Endothelial cell of umbilical vein (primary cell): ENCODE data around the gene EIF4A3. TPM values are rescaled to one million over a fixed set of nuclear protein-coding genes. Genes with fewer than 3 reads are reported as not detected.

Experiments
- BruUV-seq: library from RNA; stranded (reverse); fragments of 400-500 nt; replicated peaks from 2 replicates; lab custom pipeline; 2021; lab: Mats Ljungman, UMichigan
- CTCF ChIA-PET: fragments of 300-600, 350-600 bp; sonication (Branson Sonifier 250); formaldehyde crosslinking; loops from one replicate; lab custom pipeline; 2021; ENCODE audit warnings: antibody characterized with exemption, inconsistent platforms; lab: Charles Lee
- POLR2A ChIA-PET: fragments of 300-600, 350-600 bp; sonication (Branson Sonifier 250); formaldehyde crosslinking; loops from one replicate; lab custom pipeline; 2021; ENCODE audit warnings: antibody characterized with exemption, inconsistent platforms; lab: Charles Lee
- DNase-seq: peaks from one replicate; pipeline ENCODE4 v3.0.0-alpha.2; 2011; ENCODE audit warnings: low read depth, low spot score
- FAIRE-seq: peaks from 2 replicates; lab custom pipeline; 2011; peaks lifted over from hg19 to GRCh38; lab: Jason Lieb, UNC
- H2AFZ ChIP-seq: 2 replicates; pipeline ENCODE4 v1.6.0; 2012; ENCODE audit warnings: low read depth, low read length, control low read depth, inconsistent platforms
- H3K27ac ChIP-seq: 2 replicates; pipeline ENCODE4 v1.5.1; 2011; ENCODE audit warnings: low read depth, mild to moderate bottlenecking, control low read depth, low read length, moderate library complexity; ENCODE audit not compliant: insufficient read depth
- H3K27me3 ChIP-seq, 2 experiments: 2 replicates each; pipeline versions ENCODE4 v1.6.0 to v1.6.1; 2011; ENCODE audit warnings: low read length in 2 of 2, mixed read lengths in 1 of 2; ENCODE audit not compliant: control insufficient read depth in 2 of 2, insufficient read depth in 2 of 2
- H3K36me3 ChIP-seq, 2 experiments: 2 replicates in 1 of 2; 3 replicates in 1 of 2; pipeline ENCODE4 v1.5.1; 2011; ENCODE audit warnings: low read length in 2 of 2, mild to moderate bottlenecking in 1 of 2, moderate library complexity in 1 of 2; ENCODE audit not compliant: control insufficient read depth in 2 of 2, insufficient read depth in 2 of 2; ENCODE audit errors: extremely low read depth in 1 of 2
- H3K4me1 ChIP-seq: 3 replicates; pipeline ENCODE4 v1.5.1; 2011; ENCODE audit warnings: mild to moderate bottlenecking, low read length; ENCODE audit not compliant: control insufficient read depth, insufficient read depth; ENCODE audit errors: extremely low read depth
- H3K4me2 ChIP-seq: 2 replicates; pipeline ENCODE4 v1.6.1; 2011; ENCODE audit warnings: low read length, control low read depth, mixed read lengths; ENCODE audit not compliant: insufficient read depth
- H3K4me3 ChIP-seq, 3 experiments: fragments of 200-600 bp in 1 of 3; sonication (generic), shearing (Covaris generic) in 1 of 3; replicated peaks in 1 of 3; 2 replicates each; pipeline ENCODE4 v1.5.1; 2011 to 2016; ENCODE audit warnings: control low read depth in 3 of 3, low read length in 3 of 3, mild to moderate bottlenecking in 2 of 3, inconsistent platforms in 1 of 3, low read depth in 1 of 3, moderate library complexity in 1 of 3; ENCODE audit not compliant: insufficient read depth in 1 of 3
- H3K79me2 ChIP-seq: 2 replicates; pipeline ENCODE4 v1.6.0; 2012; ENCODE audit warnings: low read length, inconsistent platforms; ENCODE audit not compliant: control insufficient read depth, insufficient read depth
- H3K9ac ChIP-seq: replicated peaks from 2 replicates; pipeline ENCODE3; 2011; ENCODE audit warnings: low read length, control low read depth; ENCODE audit not compliant: insufficient read depth; ENCODE audit errors: extremely low read depth
- H3K9me1 ChIP-seq: replicated peaks from 3 replicates; pipeline ENCODE4 v1.6.0; 2011; ENCODE audit warnings: mild to moderate bottlenecking, low read length; ENCODE audit not compliant: control insufficient read depth, insufficient read depth; ENCODE audit errors: extremely low read depth
- H3K9me3 ChIP-seq: replicated peaks from 2 replicates; pipeline ENCODE4 v1.5.1; 2012; ENCODE audit warnings: low read length, inconsistent platforms; ENCODE audit not compliant: control insufficient read depth, insufficient read depth
- H4K20me1 ChIP-seq: replicated peaks from 2 replicates; pipeline ENCODE3; 2011; ENCODE audit warnings: mild to moderate bottlenecking, low read length; ENCODE audit not compliant: control insufficient read depth, insufficient read depth; ENCODE audit errors: extremely low read depth
- EZH2 ChIP-seq: IDR thresholded peaks from 2 replicates; pipeline ENCODE4 v1.6.1; 2012; ENCODE audit warnings: borderline replicate concordance, low read depth, mild to moderate bottlenecking, moderate library complexity, low read length, inconsistent platforms; ENCODE audit not compliant: severe bottlenecking
- FOS ChIP-seq: IDR thresholded peaks from 2 replicates; pipeline ENCODE4 v1.6.1; 2011; ENCODE audit warnings: mild to moderate bottlenecking, low read length, moderate library complexity, borderline replicate concordance; ENCODE audit not compliant: insufficient read depth
- GATA2 ChIP-seq: IDR thresholded peaks from 2 replicates; pipeline ENCODE4 v1.7.0; 2011; ENCODE audit warnings: low read depth, mild to moderate bottlenecking, moderate library complexity, mixed read lengths, low read length; ENCODE audit not compliant: insufficient read length, insufficient read depth
- JUN ChIP-seq: IDR thresholded peaks from 2 replicates; pipeline ENCODE4 v1.6.1; 2011; ENCODE audit warnings: borderline replicate concordance, low read depth; ENCODE audit not compliant: insufficient read length, insufficient read depth
- MAX ChIP-seq: IDR thresholded peaks from 2 replicates; pipeline ENCODE4 v1.6.1; 2011; ENCODE audit not compliant: insufficient read depth, insufficient read length
- MYC ChIP-seq: IDR thresholded peaks from one replicate; pipeline ENCODE4 v1.6.1; 2011; ENCODE audit warnings: mild to moderate bottlenecking, low read depth, low read length
- POLR2A ChIP-seq: IDR thresholded peaks from 2 replicates; pipeline ENCODE4 v1.6.1; 2012; ENCODE audit warnings: low read depth, mild to moderate bottlenecking, control low read depth, low read length
- POLR2AphosphoS5 ChIP-seq: IDR thresholded peaks from 2 replicates; pipeline ENCODE4 v1.6.1; 2012; ENCODE audit warnings: low read depth, mild to moderate bottlenecking, control low read depth, low read length, moderate library complexity; ENCODE audit not compliant: insufficient read depth
- dilution Hi-C: fragments of 300-500 bp; cut with MboI; formaldehyde crosslinking; loops from one replicate; pipeline ENCODE4 v1.15.0; 2019; ENCODE audit warnings: low sequenced_read_pairs; ENCODE audit not compliant: extremely low pct_ligation_motif_present
- intact Hi-C: fragments of 100-400 bp; cut with micrococcal nuclease; formaldehyde crosslinking; loops from one replicate; pipeline ENCODE4 v1.10.0; 2022
- polyA plus RNA-seq, 4 experiments: library from polyadenylated mRNA; depleted of rRNA in 3 of 4; stranded (reverse) in 3 of 4; unstranded in 1 of 4; fragments of >200 nt; gene quantifications; 2 replicates each; pipeline versions ENCODE4 v1.2.1 to v1.2.3, GENCODE V29; 2011 to 2012; ENCODE audit warnings: missing spikeins in 1 of 4
- total RNA-seq: library from RNA; stranded (reverse); gene quantifications from 2 replicates; pipeline ENCODE4 v1.2.3, GENCODE V29; 2021
- TF ChIP-seq, protein P1 (sequence below), 2 donors: IDR thresholded peaks; 1 replicate in 1 of 2; 2 replicates in 1 of 2; pipeline ENCODE4 v1.5.1; 2011; ENCODE audit warnings: low read length in 2 of 2, mild to moderate bottlenecking in 2 of 2, moderate library complexity in 2 of 2, control low read depth in 1 of 2, inconsistent platforms in 1 of 2, low read depth in 1 of 2; ENCODE audit not compliant: insufficient read depth in 1 of 2; ENCODE audit errors: extremely low read depth in 1 of 2

The EIF4A3 gene
- total and polyA plus RNA-seq, 2 donors (not counting 3 experiments of a cell fraction or from before 2014, with no cell fraction given), result 90.4 to 94.5 TPM

DNA sequence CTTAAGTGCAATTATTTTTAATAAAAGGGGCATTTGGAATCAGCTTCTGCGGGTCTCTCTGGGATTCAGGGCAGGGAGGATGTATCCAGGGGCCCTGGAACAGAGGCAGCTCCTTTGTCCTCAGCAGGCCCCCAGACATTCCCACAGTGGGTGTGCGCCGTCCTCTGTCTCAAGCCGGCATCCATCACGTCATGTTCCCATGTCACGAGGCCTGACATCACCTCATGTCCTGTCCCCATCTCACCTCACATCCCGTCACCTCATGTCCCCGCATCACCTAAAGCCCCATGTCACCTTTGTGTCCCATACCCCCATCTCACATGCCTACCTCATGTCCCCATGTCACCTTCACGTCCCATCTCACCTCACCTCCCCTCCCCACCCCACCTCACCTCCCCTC lies 27.1 kb downstream of the EIF4A3 start:
- no peaks in the 10 kb centered on the region for H3K9me1 ChIP-seq
- H3K36me3 ChIP-seq, result no peaks in the 10 kb centered on the region
- no peak overlapping the region for H3K4me3 ChIP-seq
- intact Hi-C loops, result loop anchor here (5.0 kb wide), 1 partner anchor 113 kb away; no protein-coding TSS in a partner anchor
- no peaks in the 10 kb centered on the region for H3K4me1 ChIP-seq
- FAIRE-seq (no peak), DNase-seq (no peak)
- no peak overlapping the region for H3K9ac ChIP-seq
- ChIA-PET POLR2A (no interaction called here), CTCF (interaction anchor here (2.8 kb wide), 1 partner anchor 18 kb away, joined by 8 read pairs; the partner anchor contains the start of gene GAA)
- no peak overlapping the region for H3K27ac ChIP-seq
- no peaks in the 10 kb centered on the region for H3K9me3 ChIP-seq
- BruUV-seq, result no TSS peak
- no peak overlapping the region for H3K4me2 ChIP-seq
- H4K20me1 ChIP-seq, result no peaks in the 10 kb centered on the region
- H2AFZ ChIP-seq, result no peak overlapping the region
- dilution Hi-C loops, result no loop called here
- peaks cover 1 to 3% of the 10 kb centered on the region in 2 experiments for H3K27me3 ChIP-seq
- TF ChIP-seq POLR2AphosphoS5 (no peak), GATA2 (no peak), MAX (no peak), FOS (no peak), POLR2A (no peak), MYC (no peak), JUN (no peak), EZH2 (no peak)
- TF ChIP-seq, protein P1, sequence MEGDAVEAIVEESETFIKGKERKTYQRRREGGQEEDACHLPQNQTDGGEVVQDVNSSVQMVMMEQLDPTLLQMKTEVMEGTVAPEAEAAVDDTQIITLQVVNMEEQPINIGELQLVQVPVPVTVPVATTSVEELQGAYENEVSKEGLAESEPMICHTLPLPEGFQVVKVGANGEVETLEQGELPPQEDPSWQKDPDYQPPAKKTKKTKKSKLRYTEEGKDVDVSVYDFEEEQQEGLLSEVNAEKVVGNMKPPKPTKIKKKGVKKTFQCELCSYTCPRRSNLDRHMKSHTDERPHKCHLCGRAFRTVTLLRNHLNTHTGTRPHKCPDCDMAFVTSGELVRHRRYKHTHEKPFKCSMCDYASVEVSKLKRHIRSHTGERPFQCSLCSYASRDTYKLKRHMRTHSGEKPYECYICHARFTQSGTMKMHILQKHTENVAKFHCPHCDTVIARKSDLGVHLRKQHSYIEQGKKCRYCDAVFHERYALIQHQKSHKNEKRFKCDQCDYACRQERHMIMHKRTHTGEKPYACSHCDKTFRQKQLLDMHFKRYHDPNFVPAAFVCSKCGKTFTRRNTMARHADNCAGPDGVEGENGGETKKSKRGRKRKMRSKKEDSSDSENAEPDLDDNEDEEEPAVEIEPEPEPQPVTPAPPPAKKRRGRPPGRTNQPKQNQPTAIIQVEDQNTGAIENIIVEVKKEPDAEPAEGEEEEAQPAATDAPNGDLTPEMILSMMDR (IDR thresholded peaks at IDR 0.05; ENCODE audit: extremely low read depth in 1 of 2, insufficient read depth in 1 of 2, low read depth in 1 of 2, low read length in 2 of 2), result no peak
- H3K79me2 ChIP-seq, result no peaks in the 10 kb centered on the region
